Parathyroid adenoma (tissue), 2 donors: Measurements from ENCODE around the gene LBX1.

ENCODE experiments used
- H2AFZ ChIP-seq: fragments of 300-600 bp; sonication (generic); one replicate; pipeline ENCODE4 v1.7.0; 2017; ENCODE audit warnings: antibody characterized with exemption, mild to moderate bottlenecking
- H3K27ac ChIP-seq: fragments of 300-600 bp; sonication (generic); one replicate; pipeline ENCODE4 v1.7.0; 2017
- H3K27me3 ChIP-seq: fragments of 300-600 bp; sonication (generic); one replicate; pipeline ENCODE4 v1.7.0; 2017; ENCODE audit warnings: low read length; ENCODE audit not compliant: control insufficient read depth, insufficient read depth
- H3K36me3 ChIP-seq: fragments of 300-600 bp; sonication (generic); one replicate; pipeline ENCODE4 v1.7.0; 2017; ENCODE audit warnings: low read length; ENCODE audit not compliant: control insufficient read depth, insufficient read depth
- H3K4me1 ChIP-seq: fragments of 300-600 bp; sonication (generic); one replicate; pipeline ENCODE4 v1.7.0; 2017; ENCODE audit warnings: control low read depth
- H3K4me2 ChIP-seq: fragments of 300-600 bp; sonication (generic); one replicate; pipeline ENCODE4 v1.7.0; 2017; ENCODE audit warnings: low read length
- H3K4me3 ChIP-seq: fragments of 300-600 bp; sonication (generic); one replicate; pipeline ENCODE4 v1.7.0; 2017; ENCODE audit warnings: low read depth, low read length
- H3K79me2 ChIP-seq: fragments of 300-600 bp; sonication (generic); one replicate; pipeline ENCODE4 v1.7.0; 2017; ENCODE audit warnings: control low read depth
- H3K9ac ChIP-seq: fragments of 300-600 bp; sonication (generic); one replicate; pipeline ENCODE4 v1.7.0; 2017; ENCODE audit warnings: mild to moderate bottlenecking
- H3K9me3 ChIP-seq: fragments of 300-600 bp; sonication (generic); one replicate; pipeline ENCODE4 v1.7.0; 2017; ENCODE audit warnings: low read length; ENCODE audit not compliant: control insufficient read depth
- TF ChIP-seq, protein P1 (sequence below): fragments of 300-600 bp; sonication (generic); IDR thresholded peaks from one replicate; pipeline ENCODE4 v1.7.0; 2017; ENCODE audit warnings: antibody characterized with exemption, mild to moderate bottlenecking
- donor health status: primary hyperparathyroidism.

Gene LBX1

DNA sequence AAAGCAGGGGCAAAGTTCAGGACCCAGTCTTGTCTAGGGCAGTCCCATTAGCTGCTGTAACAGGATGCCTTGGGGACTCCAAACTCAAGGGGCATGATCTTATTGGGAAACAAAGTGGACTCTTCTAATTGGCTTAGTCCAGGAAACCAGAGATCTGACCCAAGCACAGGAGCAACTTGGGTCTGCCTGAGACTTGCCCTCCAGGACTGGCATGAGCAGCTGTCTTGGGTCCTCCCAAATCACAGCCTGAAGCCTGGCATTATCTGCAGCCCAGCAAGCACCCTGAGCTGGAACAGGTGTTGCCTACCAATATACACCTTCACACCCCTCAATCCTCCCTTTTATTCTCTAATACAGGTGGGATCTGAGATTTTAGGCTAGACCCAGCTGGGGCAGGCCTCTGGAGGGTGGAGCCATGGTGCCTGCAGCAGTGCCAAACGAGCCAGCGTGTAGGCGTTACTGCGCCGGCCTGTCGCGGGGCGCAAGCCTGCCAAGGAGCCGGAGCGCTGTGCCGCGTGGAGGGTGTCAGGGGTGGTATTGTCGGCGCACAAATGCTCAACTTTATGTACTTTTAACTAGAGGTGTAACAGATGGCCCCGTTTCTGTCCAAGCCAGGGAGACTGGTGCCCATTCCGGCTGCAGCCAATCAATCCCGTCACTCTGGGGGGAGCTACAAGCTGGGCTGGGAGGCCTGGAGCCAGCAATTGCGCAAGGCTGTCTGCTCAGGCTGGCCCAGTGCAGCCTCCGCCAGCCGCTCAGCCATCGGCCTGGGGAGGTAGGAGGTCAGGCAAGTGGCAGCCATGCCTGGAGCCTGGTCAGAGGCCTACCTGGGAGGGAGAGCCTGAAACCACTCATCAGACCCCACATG, 12.8 kb upstream of the LBX1 start:
- no peak overlapping the region for H3K4me3 ChIP-seq

DNA sequence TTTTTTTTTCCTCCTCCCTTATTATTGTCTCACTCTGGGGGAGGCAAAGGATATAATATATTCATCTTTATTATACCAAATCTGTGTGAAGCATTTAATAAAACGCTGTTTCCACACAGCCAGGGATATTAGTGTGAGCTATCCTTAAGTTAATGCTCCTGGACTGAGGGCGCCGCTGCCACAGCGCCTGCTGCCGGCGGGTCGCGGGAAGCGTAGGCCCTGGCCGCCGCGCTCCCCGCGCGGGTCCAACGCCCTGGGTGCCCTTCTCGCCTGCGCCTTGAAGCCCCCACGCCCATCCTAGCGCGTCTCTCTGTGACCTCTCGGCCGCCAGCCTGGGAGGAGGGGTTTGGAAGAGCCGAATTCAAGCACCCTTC, 9.5 kb upstream of the LBX1 start:
- Histone ChIP-seq H3K27ac (no peak overlapping the region), H3K9ac (no peak overlapping the region), H3K27me3 (peaks cover 17% of the 10 kb centered on the region), H3K36me3 (no peaks in the 10 kb centered on the region), H3K4me3 (no peak overlapping the region), H3K4me2 (no peak overlapping the region), H3K79me2 (no peaks in the 10 kb centered on the region), H3K9me3 (no peaks in the 10 kb centered on the region), H3K4me1 (no peaks in the 10 kb centered on the region), H2AFZ (no peak overlapping the region)
- TF ChIP-seq, protein P1, sequence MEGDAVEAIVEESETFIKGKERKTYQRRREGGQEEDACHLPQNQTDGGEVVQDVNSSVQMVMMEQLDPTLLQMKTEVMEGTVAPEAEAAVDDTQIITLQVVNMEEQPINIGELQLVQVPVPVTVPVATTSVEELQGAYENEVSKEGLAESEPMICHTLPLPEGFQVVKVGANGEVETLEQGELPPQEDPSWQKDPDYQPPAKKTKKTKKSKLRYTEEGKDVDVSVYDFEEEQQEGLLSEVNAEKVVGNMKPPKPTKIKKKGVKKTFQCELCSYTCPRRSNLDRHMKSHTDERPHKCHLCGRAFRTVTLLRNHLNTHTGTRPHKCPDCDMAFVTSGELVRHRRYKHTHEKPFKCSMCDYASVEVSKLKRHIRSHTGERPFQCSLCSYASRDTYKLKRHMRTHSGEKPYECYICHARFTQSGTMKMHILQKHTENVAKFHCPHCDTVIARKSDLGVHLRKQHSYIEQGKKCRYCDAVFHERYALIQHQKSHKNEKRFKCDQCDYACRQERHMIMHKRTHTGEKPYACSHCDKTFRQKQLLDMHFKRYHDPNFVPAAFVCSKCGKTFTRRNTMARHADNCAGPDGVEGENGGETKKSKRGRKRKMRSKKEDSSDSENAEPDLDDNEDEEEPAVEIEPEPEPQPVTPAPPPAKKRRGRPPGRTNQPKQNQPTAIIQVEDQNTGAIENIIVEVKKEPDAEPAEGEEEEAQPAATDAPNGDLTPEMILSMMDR, result peak; percentile 23

More for the DNA sequence above, 12.8 kb upstream of the LBX1 start:
- Histone ChIP-seq H3K4me1 (no peaks in the 10 kb centered on the region), H3K79me2 (no peaks in the 10 kb centered on the region), H3K4me2 (no peak overlapping the region), H3K27ac (no peak overlapping the region), H3K9me3 (no peaks in the 10 kb centered on the region), H3K9ac (no peak overlapping the region), H2AFZ (no peak overlapping the region), H3K36me3 (no peaks in the 10 kb centered on the region), H3K27me3 (peaks cover 9% of the 10 kb centered on the region)
- TF ChIP-seq, protein P1, result no peak

DNA sequence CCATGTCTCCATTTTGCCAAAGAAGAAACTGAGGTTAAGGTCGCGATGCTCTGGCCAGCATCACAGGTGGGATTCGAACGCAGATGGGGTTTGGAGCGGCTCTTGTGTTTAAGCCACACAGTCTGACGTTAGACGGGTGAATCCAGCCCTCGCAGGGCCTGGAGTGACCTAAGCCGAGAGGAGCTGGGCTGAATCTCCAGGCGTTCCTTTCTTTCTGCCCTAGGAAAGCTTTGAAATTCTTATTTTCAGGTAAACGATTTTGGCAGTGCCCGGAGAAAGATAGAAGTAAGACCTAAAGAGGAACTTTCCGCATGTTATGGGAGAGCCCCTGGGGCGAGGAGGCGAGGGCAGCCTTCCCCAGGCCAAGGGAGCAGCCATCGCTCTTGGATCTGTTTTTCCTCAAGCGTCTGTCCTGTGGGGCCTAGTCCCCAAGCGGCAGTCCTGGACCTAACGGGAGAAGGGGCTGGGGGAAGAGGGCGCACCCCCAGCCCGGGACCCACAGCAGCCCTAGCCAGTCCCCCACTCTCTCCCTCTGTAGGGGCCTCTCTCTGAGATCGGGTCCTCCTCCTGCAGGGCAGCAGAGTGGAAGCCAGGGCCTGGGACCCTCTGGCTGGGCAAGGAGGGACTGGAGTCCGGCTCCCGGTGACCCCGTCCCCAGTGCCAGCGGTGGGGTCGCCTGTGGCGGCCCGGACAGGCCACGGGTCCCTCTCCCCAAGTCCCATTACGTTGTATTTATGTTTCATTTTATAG, 8.9 kb upstream of the LBX1 start:
- Histone ChIP-seq H3K9ac (no peak overlapping the region), H3K9me3 (no peaks in the 10 kb centered on the region), H2AFZ (no peak overlapping the region), H3K4me1 (no peaks in the 10 kb centered on the region), H3K4me2 (no peak overlapping the region), H3K27me3 (peaks cover 20% of the 10 kb centered on the region), H3K4me3 (no peak overlapping the region), H3K36me3 (no peaks in the 10 kb centered on the region), H3K79me2 (no peaks in the 10 kb centered on the region), H3K27ac (no peak overlapping the region)
- TF ChIP-seq, protein P1, result no peak

DNA sequence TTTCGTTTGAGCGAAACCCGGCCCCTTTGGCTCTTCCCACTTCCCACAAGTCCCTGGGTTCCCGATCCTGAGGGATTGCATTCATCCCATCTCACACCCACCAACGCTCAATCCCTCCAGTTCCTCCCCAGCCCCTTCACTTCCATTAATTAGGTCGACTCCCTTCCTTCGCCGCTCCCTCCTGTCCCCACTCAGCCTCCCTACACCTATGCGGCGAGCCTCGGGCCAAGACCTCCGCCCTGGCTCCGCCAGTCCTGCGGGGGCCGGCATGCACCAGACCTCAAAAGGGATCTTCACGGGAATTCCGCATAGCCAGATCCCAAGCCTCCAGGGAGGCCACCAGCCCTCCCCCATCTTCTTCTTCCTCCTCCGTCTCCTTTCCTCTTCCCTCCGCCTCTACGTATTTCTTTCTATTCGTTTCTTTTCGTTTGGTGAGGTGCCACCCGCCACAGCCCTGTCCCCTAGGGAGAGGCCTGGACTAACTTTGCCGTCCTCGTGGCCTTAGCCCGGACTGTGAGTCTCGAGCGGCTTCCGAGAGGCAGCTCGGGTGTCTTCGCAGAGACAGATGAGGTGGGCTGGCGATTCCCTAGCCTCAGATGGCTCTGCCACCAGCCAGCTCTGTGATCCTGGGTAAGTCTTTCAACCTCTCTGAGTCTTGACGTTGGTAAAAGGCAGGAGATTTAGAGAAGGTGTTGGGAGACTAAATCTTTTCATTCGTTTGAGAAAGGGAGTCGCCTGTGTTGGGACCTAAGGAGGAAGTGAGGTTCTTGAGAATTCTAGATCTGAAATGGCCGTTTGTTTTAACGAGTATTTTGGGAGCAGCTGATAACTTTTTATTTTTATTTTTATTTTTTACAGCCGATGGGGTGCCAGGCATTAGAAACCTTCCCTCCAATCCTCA, 8.1 kb upstream of the LBX1 start:
- Histone ChIP-seq H2AFZ (no peak overlapping the region), H3K36me3 (no peaks in the 10 kb centered on the region), H3K27me3 (peaks cover 22% of the 10 kb centered on the region), H3K4me3 (no peak overlapping the region), H3K9ac (no peak overlapping the region), H3K9me3 (no peaks in the 10 kb centered on the region), H3K79me2 (no peaks in the 10 kb centered on the region), H3K4me1 (no peaks in the 10 kb centered on the region), H3K27ac (no peak overlapping the region), H3K4me2 (no peak overlapping the region)
- TF ChIP-seq, protein P1, result no peak
